SK-MEL-5 (cell line): ENCODE results near the gene SEMA5A. TPM values are rescaled to one million over a fixed set of nuclear protein-coding genes. Genes with fewer than 3 reads are reported as not detected.
A peak's percentile ranks its signal among the peaks of the same experiment; 100 is the strongest.

Experiments used
- DNase-seq: peaks from one replicate; pipeline ENCODE4 v3.0.0-alpha.2; 2016; ENCODE audit warnings: low read depth, low spot score
- in situ Hi-C: cut with HindIII; loops from 2 replicates; pipeline ENCODE4 v1.10.0; 2016; ENCODE audit warnings: low sequenced_read_pairs, high pct_unique_total_duplicates, low pct_unique_long_range_greater_than_20kb
- total RNA-seq: library from RNA; depleted of rRNA; stranded (reverse); fragments of >200 nt; shearing (Covaris generic); gene quantifications from 2 replicates; pipeline ENCODE4 v1.2.3, GENCODE V29; 2014

The SEMA5A gene
- total RNA-seq, 1 experiment from 2014 or later: 38.1 TPM

DNA sequence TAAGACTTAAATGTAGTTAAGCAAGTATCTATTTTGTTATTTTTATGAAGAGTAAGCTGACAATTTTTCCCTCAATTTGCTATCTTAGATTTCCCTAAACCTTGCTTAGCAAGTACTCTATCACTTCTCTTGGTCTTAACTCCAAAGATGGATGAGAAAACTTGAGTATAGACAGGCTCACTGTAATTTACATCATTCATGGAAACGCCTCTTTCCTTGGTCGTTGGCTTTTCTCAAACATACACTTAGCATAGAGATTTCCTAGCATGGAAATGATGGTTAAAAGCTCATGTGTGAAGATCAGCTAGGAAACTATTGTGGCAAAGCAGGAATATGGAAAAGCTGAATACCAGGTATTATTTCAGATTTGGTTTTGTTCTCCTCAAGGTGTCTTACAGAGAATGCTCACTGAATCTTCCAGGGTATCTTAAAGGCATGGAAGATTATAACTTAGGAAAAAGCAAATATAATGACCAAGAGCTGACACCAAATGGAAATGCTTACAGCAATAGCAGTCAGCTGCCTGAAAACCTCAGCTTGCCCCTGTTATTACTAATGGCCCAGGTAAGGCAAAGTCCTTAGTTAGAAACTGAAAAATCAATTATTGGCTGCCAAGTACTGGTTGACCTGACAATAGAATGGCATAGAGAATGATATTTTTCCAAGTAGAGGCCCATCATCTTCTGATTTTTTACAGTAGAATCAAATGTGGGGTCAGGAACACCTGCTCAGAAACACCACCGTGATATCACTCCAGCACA lies 84.8 kb downstream of the SEMA5A start:
- no peak for DNase-seq
- in situ Hi-C loops: no loop called here

- no peak for DNase-seq
- in situ Hi-C loops: no loop called here
Measured at GRCh38 chr5:9456435-9457042, 89.3 kb downstream of the SEMA5A start.

GRCh38 chr5:9455826-9456434 lies 89.9 kb downstream of the SEMA5A start:
- DNase-seq: no peak
- in situ Hi-C loops: no loop called here

GRCh38 chr5:9454491-9454890 lies 91.4 kb downstream of the SEMA5A start:
- no peak for DNase-seq
- in situ Hi-C loops: no loop called here

- DNase-seq: no peak
- in situ Hi-C loops: no loop called here
Measured at GRCh38 chr5:9454012-9454481, 91.8 kb downstream of the SEMA5A start.

GRCh38 chr5:9453480-9454011 lies 92.3 kb downstream of the SEMA5A start:
- in situ Hi-C loops: no loop called here
- no peak for DNase-seq

- in situ Hi-C loops: no loop called here
- no peak for DNase-seq
Measured at GRCh38 chr5:9452181-9452580, 93.7 kb downstream of the SEMA5A start.

GRCh38 chr5:9451037-9451436 lies 94.8 kb downstream of the SEMA5A start:
- no peak for DNase-seq
- in situ Hi-C loops: no loop called here

GRCh38 chr5:9447691-9448090 lies 98.2 kb downstream of the SEMA5A start:
- DNase-seq: no peak
- in situ Hi-C loops: no loop called here

- DNase-seq: no peak
- in situ Hi-C loops: no loop called here
Measured at GRCh38 chr5:9445826-9446388, 100.0 kb downstream of the SEMA5A start.

DNA sequence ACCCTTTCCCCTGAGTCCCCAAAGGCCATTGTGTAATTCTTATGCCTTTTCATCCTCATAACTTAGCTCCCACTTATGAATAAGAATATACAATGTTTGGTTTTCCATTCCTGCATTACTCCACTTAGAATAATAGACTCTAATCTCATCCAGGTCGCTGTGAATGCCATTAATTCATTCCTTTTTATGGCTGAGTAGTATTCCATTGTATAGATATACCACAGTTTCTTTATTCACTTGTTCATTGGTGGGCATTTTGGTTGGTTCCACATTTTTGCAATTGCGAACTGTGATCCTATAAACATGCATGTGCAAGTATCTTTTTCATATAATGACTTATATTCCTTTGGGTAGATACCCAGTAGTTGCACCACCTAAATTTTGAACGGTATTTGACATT lies 101.5 kb downstream of the SEMA5A start:
- in situ Hi-C loops: no loop called here
- DNase-seq: no peak

- DNase-seq: no peak
- in situ Hi-C loops: no loop called here
Measured at GRCh38 chr5:9441610-9442009, 104.3 kb downstream of the SEMA5A start.

DNA sequence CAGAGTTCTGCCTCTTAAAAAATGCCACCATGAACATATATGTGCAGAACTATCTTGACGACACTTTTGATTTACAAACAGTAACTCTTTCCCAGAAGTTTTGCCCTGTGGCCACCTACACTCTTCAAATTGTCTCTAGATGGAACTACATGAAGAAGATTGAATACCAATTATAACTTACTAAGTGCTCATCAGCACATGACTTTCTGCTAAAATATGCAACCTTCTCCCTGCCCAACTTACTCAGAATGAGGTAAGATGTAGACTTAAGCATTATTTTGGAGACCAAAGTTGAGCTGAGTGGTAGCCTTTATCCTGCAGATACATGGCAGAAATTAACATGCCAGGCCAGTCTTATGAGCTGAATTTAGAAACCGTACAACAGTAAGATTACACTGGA lies 105.4 kb downstream of the SEMA5A start:
- in situ Hi-C loops: no loop called here
- no peak for DNase-seq

GRCh38 chr5:9439531-9440292 lies 106.2 kb downstream of the SEMA5A start:
- no peak for DNase-seq
- in situ Hi-C loops: no loop called here

DNA sequence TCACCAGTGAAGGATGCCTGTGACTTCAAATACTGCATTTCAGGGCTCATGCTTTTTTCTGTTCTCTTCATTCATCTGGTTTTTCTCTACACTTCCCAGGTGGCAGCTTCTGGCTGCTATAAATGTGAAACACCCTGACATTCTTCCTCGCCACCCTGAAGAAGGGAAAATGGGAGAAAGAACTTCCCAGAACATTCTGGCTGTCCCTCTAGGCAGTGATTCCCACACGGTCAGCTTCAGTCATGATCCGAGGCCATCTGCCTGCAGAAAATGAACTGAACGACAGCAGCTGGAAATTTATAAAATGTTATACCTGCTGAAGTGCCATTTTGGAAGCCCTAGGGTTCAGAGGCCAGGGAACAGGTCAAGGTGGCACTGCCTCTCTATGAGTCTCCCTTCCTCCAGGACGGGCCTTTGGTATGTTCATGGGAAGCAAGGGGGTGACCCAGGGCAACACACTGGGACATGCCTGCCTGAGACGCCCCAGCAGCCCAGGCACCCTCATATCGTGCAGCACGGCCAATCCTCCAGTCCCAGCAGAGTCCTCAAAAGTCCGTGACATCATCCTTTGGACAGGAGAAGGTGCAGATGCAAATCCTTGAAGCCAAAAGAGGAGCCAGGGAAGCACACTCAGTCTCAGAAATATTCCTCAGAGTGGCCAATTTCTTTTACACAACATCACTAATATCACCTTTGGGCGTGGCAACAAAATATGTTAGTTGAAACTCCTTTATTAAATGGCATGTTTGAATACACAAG lies 107.1 kb downstream of the SEMA5A start:
- in situ Hi-C loops: no loop called here
- DNase-seq: no peak

DNA sequence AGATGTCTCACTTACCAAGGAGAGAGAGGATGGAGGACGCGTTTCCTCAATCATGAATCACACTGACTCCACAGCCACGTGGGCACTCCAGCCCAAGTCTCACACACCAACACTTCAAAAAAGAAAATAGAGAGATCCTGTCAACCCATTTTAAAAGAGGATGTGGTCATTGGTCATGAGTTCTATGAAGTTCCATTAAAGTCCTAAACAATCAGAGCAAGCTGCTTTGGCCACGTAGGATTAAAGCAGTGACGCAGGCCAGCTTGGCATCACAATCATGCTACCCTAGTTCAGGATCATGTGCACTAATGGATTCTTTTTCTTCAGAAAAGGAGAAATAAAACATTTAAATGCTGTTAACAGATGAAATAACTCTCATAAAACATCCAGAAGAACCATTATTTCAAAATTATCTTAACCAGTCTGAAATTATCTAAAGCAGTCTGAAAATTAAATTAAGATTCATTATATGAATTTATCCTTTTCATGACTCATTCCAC lies 108.1 kb downstream of the SEMA5A start:
- in situ Hi-C loops: no loop called here

More for the DNA sequence above, 108.1 kb downstream of the SEMA5A start:
- DNase-seq: peak; percentile 99
